Spleen (tissue), 11 donors: ENCODE results near the gene WDR3. TPM values are rescaled to one million over a fixed set of nuclear protein-coding genes. Genes with fewer than 3 reads are reported as not detected.

Experiments
- DNase-seq: peaks from one replicate; pipeline ENCODE4 v3.0.0-alpha.2; 2020
- H3K27ac ChIP-seq, 8 donors: fragments of 200-600 bp; sonication (generic) in 7 of 8; 1 replicate in 4 of 8; 2 replicates in 4 of 8; pipeline versions ENCODE4 v1.5.0 to v1.8.0; 2016 to 2021; ENCODE audit warnings: inconsistent platforms in 4 of 8, mild to moderate bottlenecking in 4 of 8, moderate library complexity in 1 of 8
- H3K27me3 ChIP-seq, 7 donors: fragments of 200-600 bp; sonication (generic) in 6 of 7; replicated peaks in 1 of 7; 1 replicate in 4 of 7; 2 replicates in 3 of 7; pipeline versions ENCODE4 v1.5.0 to v1.8.0; 2016 to 2021; ENCODE audit warnings: inconsistent platforms in 3 of 7, mild to moderate bottlenecking in 1 of 7
- H3K36me3 ChIP-seq, 6 donors: fragments of 200-600 bp; sonication (generic) in 5 of 6; 1 replicate in 4 of 6; 2 replicates in 2 of 6; pipeline versions ENCODE4 v1.5.0 to v1.8.0; 2016 to 2021; ENCODE audit warnings: inconsistent platforms in 2 of 6
- H3K4me1 ChIP-seq, 6 donors: fragments of 200-600 bp; sonication (generic) in 5 of 6; 1 replicate in 3 of 6; 2 replicates in 3 of 6; pipeline versions ENCODE4 v1.5.0 to v1.8.0; 2016 to 2021; ENCODE audit warnings: inconsistent platforms in 3 of 6
- H3K4me3 ChIP-seq, 8 donors: fragments of 200-600 bp; sonication (generic) in 7 of 8; 1 replicate in 4 of 8; 2 replicates in 4 of 8; pipeline versions ENCODE4 v1.5.0 to v1.8.0; 2016 to 2021; ENCODE audit warnings: inconsistent platforms in 4 of 8, mild to moderate bottlenecking in 4 of 8, moderate library complexity in 2 of 8
- H3K9me3 ChIP-seq, 8 donors: fragments of 200-600 bp; sonication (generic) in 7 of 8; 1 replicate in 4 of 8; 2 replicates in 4 of 8; pipeline versions ENCODE4 v1.5.0 to v1.8.0; 2016 to 2021; ENCODE audit warnings: inconsistent platforms in 4 of 8
- POLR2A ChIP-seq, 3 donors: fragments of 450-650 bp; IDR thresholded peaks; one replicate each; pipeline ENCODE4 v1.5.1; 2017; ENCODE audit warnings: antibody characterized with exemption in 3 of 3, mild to moderate bottlenecking in 1 of 3
- POLR2AphosphoS5 ChIP-seq, 3 donors: sonication (generic); formaldehyde crosslinking; IDR thresholded peaks; one replicate each; pipeline ENCODE4 v1.5.1; 2017; ENCODE audit warnings: antibody characterized with exemption in 3 of 3
- WGBS, 5 donors: extraction: QIAGEN DNeasy Blood & Tissue Kit in 3 of 5; methylation state at CpG; one replicate each; pipeline versions ENCODE4 v1.1.5 to v1.1.7; 2013 to 2018; 5-methylcytosine and 5-hydroxymethylcytosine counted together
- intact Hi-C: fragments of 100-400 bp; cut with DNase I; formaldehyde crosslinking; loops from one replicate; pipeline ENCODE4 v1.15.0; 2023; ENCODE audit warnings: low total_unique reads
- polyA plus RNA-seq, 3 donors: library from polyadenylated mRNA; stranded (reverse); fragments of 200-250 nt; gene quantifications; one replicate each; pipeline ENCODE4 v1.2.1, GENCODE V29; 2013
- total RNA-seq, 7 donors: library from RNA; depleted of rRNA in 3 of 7; stranded (reverse); fragments of >200 nt in 3 of 7; fragmentation: NEBNext Ultra II Directional in 4 of 7; extraction: Animal tissue kit (Norgen Biotek cat#: 25700) in 4 of 7; gene quantifications; one replicate each; pipeline versions ENCODE4 v1.1.0 to v1.2.1, GENCODE V29; 2016 to 2021
- TF ChIP-seq, protein P1 (sequence below), 11 experiments: fragments of 200-600 bp in 7 of 11; fragments of 450-650 bp in 4 of 11; sonication (generic) in 4 of 11; IDR thresholded peaks in 8 of 11; conservative IDR thresholded peaks in 3 of 11; 1 replicate in 7 of 11; 2 replicates in 4 of 11; pipeline versions ENCODE4 v1.4.0 to v1.8.0; 2016 to 2021; ENCODE audit warnings: antibody characterized with exemption in 11 of 11, inconsistent platforms in 4 of 11, mild to moderate bottlenecking in 1 of 11
- donor health status: healthy with polysubstance abuse.
- donor health status: DM: no; HTN: no; CAD: no; lungs with moderate emphysema.
- donor health status: DM: no; HTN: no; CAD: no.
- donor health status: Bipolar disorder and iron deficiency.
- donor health status: healthy.
- donor health status: DM: no; HTN: no; CAD: no.
- donor health status: DM: yes; HTN: yes; CAD: no.

WDR3 gene
- total and polyA plus RNA-seq, 10 donors: 2.6 to 25.2 (median 11.2) TPM

DNA sequence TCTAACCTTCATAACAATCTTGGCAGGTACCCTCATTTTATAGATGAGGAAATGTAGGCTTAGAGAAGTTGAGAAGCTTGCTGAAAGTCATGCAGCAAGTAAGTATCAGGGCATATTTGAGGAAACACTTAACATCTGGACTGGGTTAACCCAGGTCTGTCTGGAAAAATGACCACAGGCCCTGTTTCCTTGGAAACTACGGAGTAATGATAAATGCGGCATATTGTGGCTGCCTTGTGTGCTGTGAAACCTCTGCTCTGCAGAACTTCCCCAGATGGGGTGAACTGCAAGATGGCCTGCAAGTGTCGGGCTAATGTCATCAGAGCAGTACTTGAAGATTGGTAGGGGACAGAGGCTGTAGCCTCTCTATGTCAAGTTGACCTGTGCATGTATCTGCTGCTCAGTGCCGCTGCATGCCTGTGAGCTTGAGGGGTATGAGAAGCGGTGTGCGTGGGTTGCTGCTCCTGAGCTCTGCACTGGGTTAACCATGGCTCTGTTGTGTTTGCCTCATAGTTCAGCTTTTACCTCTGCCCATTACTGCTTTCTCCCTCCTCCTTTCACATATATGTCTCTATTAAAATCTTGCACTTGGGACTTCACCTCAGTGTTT lies 83.1 kb downstream of the WDR3 start:
- Histone ChIP-seq H3K9me3 (no peaks in the 10 kb centered on the region), H3K27ac (no peak overlapping the region), H3K4me1 (no peaks in the 10 kb centered on the region), H3K4me3 (no peak overlapping the region), H3K27me3 (no peaks in the 10 kb centered on the region), H3K36me3 (no peaks in the 10 kb centered on the region)
- intact Hi-C loops: no loop called here
- DNase-seq: no peak
- WGBS, 5 donors: 82 to 88% (median 86%) methylated on average over 6 of the region's 6 CpGs
- TF ChIP-seq POLR2AphosphoS5 (IDR thresholded peaks at IDR 0.05) (no peak), POLR2A (IDR thresholded peaks at IDR 0.05) (no peak)
- TF ChIP-seq, protein P1, sequence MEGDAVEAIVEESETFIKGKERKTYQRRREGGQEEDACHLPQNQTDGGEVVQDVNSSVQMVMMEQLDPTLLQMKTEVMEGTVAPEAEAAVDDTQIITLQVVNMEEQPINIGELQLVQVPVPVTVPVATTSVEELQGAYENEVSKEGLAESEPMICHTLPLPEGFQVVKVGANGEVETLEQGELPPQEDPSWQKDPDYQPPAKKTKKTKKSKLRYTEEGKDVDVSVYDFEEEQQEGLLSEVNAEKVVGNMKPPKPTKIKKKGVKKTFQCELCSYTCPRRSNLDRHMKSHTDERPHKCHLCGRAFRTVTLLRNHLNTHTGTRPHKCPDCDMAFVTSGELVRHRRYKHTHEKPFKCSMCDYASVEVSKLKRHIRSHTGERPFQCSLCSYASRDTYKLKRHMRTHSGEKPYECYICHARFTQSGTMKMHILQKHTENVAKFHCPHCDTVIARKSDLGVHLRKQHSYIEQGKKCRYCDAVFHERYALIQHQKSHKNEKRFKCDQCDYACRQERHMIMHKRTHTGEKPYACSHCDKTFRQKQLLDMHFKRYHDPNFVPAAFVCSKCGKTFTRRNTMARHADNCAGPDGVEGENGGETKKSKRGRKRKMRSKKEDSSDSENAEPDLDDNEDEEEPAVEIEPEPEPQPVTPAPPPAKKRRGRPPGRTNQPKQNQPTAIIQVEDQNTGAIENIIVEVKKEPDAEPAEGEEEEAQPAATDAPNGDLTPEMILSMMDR (IDR thresholded peaks at IDR 0.05 in 8 of 11, conservative IDR thresholded peaks at IDR 0.05 in 3 of 11): no peak

DNA sequence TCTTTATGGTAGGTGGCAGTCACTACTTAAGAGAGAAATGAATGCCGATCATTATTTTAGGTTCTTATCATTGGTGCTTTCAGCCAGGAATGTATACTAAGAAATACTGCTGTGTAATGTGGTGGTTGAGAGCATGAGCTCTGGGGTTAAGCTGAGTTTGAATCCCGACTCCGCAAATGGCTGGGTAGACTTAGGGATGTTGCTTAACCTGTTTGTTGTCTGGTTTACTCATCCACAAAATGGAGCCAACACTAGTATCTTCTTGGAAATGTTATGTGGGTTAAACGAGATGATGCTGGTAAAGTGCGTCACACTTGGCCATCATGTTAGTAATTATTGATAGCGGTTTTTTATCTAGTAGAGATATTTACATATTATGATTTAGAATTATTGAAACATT lies 83.8 kb downstream of the WDR3 start:
- TF ChIP-seq, protein P1 (IDR thresholded peaks at IDR 0.05 in 8 of 11, conservative IDR thresholded peaks at IDR 0.05 in 3 of 11): no peak
- TF ChIP-seq POLR2AphosphoS5 (IDR thresholded peaks at IDR 0.05): no peak
- no peak for TF ChIP-seq POLR2A (IDR thresholded peaks at IDR 0.05)
- Histone ChIP-seq H3K27me3 (no peaks in the 10 kb centered on the region), H3K36me3 (no peaks in the 10 kb centered on the region), H3K4me1 (no peaks in the 10 kb centered on the region), H3K4me3 (no peak overlapping the region), H3K9me3 (no peaks in the 10 kb centered on the region), H3K27ac (no peak overlapping the region)
- no peak for DNase-seq
- WGBS, 5 donors: 81 to 96% (median 94%) methylated on average over 6 of the region's 6 CpGs
- intact Hi-C loops: no loop called here

DNA sequence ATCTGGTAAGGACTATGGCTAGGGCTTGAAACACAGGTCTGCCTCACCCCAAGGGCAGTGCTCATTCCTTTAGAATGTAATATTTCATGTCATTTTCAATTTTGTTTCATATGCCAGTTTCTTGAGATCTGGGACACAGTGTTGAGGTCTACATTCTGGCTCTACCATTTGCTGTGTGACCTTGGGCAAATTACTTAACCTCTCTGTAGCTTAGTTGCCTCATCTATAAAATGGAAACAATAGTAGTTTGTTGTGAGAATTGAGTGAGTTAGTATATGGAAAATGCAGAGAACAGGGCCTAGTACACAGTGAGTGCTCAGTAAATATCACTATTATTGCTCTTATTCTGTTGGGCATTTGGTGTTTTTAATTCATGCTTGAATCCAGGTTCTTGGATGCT lies 84.4 kb downstream of the WDR3 start:
- intact Hi-C loops: no loop called here
- TF ChIP-seq POLR2AphosphoS5 (IDR thresholded peaks at IDR 0.05) (no peak), POLR2A (IDR thresholded peaks at IDR 0.05) (no peak)
- TF ChIP-seq, protein P1 (IDR thresholded peaks at IDR 0.05 in 8 of 11, conservative IDR thresholded peaks at IDR 0.05 in 3 of 11): no peak
- H3K36me3 ChIP-seq: no peaks in the 10 kb centered on the region
- DNase-seq: no peak
- no peaks in the 10 kb centered on the region for H3K4me1 ChIP-seq
- no peaks in the 10 kb centered on the region for H3K9me3 ChIP-seq
- H3K4me3 ChIP-seq: no peak overlapping the region
- no peak overlapping the region for H3K27ac ChIP-seq
- no peaks in the 10 kb centered on the region for H3K27me3 ChIP-seq

Other genes starting within 250 kb of the WDR3 start
- gene GDAP2, start 118 bp upstream of the WDR3 start, total RNA-seq: 10 to 100 TPM; 29.6 to 44.6 (median 34.4) TPM
- gene GDAP2, start 118 bp upstream of the WDR3 start, polyA plus RNA-seq: 1 to 10 TPM; 3.0 to 3.9 (median 3.4) TPM